ENCODE data around the gene GRHL3. TPM values are rescaled to one million over a fixed set of nuclear protein-coding genes. Genes with fewer than 3 reads are reported as not detected.

GRHL3 gene
- total and polyA plus RNA-seq, 11 donors = 0.03 to 0.61 TPM; not detected in 9

DNA sequence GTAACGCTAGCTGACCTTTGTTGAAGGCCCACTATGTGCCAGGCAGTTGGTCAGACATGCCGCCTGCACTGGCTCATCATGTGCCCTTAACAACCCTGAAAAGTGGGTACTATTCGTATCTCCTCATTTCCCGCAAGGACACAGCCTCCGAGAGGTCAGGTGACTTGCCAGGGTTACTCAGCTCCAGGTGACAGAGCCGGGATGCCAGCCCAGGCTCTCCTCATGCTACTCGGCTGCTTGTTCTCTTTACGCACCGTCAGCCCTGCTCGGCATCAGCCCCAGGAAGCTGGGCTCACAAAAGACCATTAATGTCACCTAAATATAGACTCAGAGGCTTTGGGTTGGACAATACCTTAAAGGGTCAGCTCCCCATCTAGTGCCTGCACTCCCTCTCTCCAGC, 29.0 kb downstream of the GRHL3 start:
- no peaks in the 10 kb centered on the region for H3K36me3 ChIP-seq
- no peak overlapping the region for H3K4me3 ChIP-seq
- no peaks in the 10 kb centered on the region for H3K4me1 ChIP-seq
- DNase-seq = no peak
- WGBS, 4 donors = 60 to 87% (median 85%) methylated on average over 1 to 10 of the region's 10 CpGs
- no peak overlapping the region for H3K27ac ChIP-seq
- H3K27me3 ChIP-seq = no peaks in the 10 kb centered on the region
- intact Hi-C loops (cut with DNase I) = no loop called here
- no peak for ATAC-seq
- no peaks in the 10 kb centered on the region for H3K9me3 ChIP-seq
- TF ChIP-seq, protein P1, sequence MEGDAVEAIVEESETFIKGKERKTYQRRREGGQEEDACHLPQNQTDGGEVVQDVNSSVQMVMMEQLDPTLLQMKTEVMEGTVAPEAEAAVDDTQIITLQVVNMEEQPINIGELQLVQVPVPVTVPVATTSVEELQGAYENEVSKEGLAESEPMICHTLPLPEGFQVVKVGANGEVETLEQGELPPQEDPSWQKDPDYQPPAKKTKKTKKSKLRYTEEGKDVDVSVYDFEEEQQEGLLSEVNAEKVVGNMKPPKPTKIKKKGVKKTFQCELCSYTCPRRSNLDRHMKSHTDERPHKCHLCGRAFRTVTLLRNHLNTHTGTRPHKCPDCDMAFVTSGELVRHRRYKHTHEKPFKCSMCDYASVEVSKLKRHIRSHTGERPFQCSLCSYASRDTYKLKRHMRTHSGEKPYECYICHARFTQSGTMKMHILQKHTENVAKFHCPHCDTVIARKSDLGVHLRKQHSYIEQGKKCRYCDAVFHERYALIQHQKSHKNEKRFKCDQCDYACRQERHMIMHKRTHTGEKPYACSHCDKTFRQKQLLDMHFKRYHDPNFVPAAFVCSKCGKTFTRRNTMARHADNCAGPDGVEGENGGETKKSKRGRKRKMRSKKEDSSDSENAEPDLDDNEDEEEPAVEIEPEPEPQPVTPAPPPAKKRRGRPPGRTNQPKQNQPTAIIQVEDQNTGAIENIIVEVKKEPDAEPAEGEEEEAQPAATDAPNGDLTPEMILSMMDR (IDR thresholded peaks at IDR 0.05) = no peak
- no peak for TF ChIP-seq POLR2A (IDR thresholded peaks at IDR 0.05)

DNA sequence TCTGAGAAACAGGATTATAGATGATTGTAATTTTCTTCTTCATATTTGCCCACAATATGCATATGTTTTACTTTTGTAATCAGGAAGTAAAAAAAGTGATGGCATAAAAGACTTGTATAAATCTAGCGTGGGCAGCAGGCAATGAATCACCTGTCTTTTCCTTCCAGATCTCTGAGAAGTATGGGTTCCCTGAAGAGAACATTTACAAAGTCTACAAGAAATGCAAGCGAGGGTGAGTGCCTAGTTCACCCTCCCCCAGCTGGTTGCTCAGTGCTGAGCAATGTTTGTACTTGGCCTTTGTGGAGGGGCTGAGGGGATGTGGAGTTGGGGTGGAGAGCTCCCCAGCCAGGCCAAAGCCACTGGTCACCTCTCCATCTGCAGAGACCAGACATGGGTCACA, 30.7 kb downstream of the GRHL3 start:
- Histone ChIP-seq H3K9me3 (no peaks in the 10 kb centered on the region), H3K4me3 (no peak overlapping the region), H3K27ac (no peak overlapping the region), H3K36me3 (no peaks in the 10 kb centered on the region), H3K27me3 (no peaks in the 10 kb centered on the region), H3K4me1 (no peaks in the 10 kb centered on the region)
- 87 to 94% (median 92%) methylated on average over 2 of the region's 2 CpGs for WGBS, 4 donors
- intact Hi-C loops (cut with DNase I) = no loop called here
- ATAC-seq = no peak
- TF ChIP-seq, protein P1 (IDR thresholded peaks at IDR 0.05) = no peak
- no peak for TF ChIP-seq POLR2A (IDR thresholded peaks at IDR 0.05)
- no peak for DNase-seq

DNA sequence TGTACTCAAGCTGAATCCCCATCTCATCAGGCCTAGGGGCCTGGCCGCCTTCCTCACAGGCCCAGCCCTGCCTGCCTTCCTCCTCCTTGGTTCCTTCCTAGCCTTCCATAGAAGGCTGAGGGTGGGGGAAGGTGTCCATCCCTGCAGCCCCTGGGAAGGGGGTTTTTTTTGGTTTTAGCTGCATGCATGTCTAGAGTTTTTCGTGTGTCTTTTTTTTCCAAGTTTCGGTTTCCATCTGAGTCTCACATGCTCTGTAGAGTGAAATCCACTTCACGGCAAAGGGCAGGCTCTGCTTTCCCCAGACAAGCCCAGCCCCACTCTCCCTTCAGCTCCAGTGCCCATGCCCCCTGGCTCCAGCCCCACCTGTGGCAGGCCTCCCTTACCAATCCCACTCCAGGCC, 32.1 kb downstream of the GRHL3 start:
- H3K4me1 ChIP-seq = no peaks in the 10 kb centered on the region
- WGBS, 4 donors = 90 to 93% (median 92%) methylated on average over 4 of the region's 4 CpGs
- TF ChIP-seq POLR2A (IDR thresholded peaks at IDR 0.05) = no peak
- TF ChIP-seq, protein P1 (IDR thresholded peaks at IDR 0.05) = no peak

DNA sequence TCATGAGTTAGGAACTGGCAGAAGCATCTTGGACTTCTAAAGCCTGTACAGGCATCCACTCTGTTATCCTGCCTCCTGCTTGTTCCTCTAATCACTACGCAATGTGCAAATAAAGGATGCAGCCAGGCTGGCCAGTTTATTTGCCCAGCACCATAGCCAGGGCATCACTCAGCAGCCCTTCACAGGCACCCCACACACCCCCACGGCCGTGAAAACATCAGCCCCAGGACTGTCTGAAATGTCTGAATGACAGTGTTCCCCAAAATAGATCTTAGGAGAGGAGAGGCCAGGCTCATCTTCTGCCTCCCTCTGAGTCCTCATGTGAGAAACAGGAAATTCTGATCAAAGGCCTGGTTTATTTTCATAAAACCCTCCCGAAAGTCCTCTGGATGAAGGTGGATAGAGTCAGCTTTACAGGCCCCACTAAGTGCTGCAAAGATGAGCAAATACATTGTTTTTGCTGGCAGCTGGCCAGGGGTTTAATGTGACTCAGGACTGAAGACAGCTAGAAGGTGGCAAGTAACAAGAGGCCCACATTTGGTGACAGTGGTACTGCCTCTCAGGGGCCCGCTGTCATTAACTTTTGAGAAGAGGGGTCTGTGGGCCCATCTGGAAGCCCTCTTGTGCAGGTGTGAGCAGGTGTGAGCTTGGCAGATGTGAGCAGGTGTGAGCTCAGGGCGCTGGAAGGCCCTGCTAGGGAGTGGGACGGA, 32.9 kb downstream of the GRHL3 start:
- intact Hi-C loops (cut with DNase I) = no loop called here
- Histone ChIP-seq H3K36me3 (peaks cover 0 to under 1% (median 0%) of the 10 kb centered on the region in 9 donors), H3K4me1 (no peaks in the 10 kb centered on the region), H3K27ac (no peak overlapping the region), H3K27me3 (no peaks in the 10 kb centered on the region), H3K9me3 (no peaks in the 10 kb centered on the region), H3K4me3 (no peak overlapping the region)
- TF ChIP-seq, protein P1 (IDR thresholded peaks at IDR 0.05) = no peak
- no peak for TF ChIP-seq POLR2A (IDR thresholded peaks at IDR 0.05)
- 65 to 74% (median 66%) methylated on average over 7 of the region's 7 CpGs for WGBS, 4 donors
- ATAC-seq = no peak
- DNase-seq = no peak

More for the DNA sequence above, 32.1 kb downstream of the GRHL3 start:
- DNase-seq (no peak), ATAC-seq (no peak)
- H3K36me3 ChIP-seq = no peaks in the 10 kb centered on the region
- H3K27me3 ChIP-seq = no peaks in the 10 kb centered on the region
- H3K27ac ChIP-seq = no peak overlapping the region
- H3K4me3 ChIP-seq = no peak overlapping the region
- no peaks in the 10 kb centered on the region for H3K9me3 ChIP-seq
- intact Hi-C loops (cut with DNase I) = no loop called here
